Measurements from ENCODE around the gene PLCG2.
"Not testable (repeated sequence)": the region's sequence is repeated elsewhere in the genome, so short reads cannot be mapped to it uniquely, and the experiment has no call there.

The PLCG2 gene

GRCh38 chr16:81951564-81951963, 172.5 kb downstream of the PLCG2 start:
- no peak for DNase-seq

DNA sequence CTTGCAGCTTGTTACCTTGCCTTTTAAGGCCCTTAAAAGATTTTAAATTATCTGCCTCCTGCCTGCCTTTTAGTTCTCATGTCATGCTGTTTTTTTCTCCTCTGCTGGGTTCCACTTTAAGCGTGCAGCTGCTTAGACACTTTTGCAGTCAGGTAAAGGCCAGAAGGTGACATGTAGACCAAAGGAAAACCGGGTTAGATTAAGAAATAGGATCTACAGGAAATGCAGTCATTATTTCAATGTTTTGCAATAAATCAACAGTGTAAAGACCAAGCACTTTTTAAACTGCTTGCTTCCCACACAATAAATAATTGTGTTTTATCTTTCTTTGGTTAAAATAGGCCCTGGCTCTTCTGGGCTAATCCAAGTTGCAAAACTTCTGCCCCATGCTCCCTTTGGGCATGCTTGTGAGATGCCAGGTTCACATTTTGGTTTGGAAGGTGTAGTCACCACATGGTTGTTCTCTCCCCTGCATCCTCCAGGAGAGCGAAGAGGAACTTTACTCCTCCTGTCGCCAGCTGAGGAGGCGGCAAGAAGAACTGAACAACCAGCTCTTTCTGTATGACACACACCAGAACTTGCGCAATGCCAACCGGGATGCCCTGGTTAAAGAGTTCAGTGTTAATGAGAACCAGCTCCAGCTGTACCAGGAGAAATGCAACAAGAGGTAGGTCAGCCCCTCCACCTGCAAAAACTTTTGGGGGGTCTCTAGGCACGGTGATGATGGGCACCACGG, 177.3 kb downstream of the PLCG2 start:
- no peak for DNase-seq

GRCh38 chr16:81964808-81965207, 185.7 kb downstream of the PLCG2 start:
- DNase-seq: no peak

DNA sequence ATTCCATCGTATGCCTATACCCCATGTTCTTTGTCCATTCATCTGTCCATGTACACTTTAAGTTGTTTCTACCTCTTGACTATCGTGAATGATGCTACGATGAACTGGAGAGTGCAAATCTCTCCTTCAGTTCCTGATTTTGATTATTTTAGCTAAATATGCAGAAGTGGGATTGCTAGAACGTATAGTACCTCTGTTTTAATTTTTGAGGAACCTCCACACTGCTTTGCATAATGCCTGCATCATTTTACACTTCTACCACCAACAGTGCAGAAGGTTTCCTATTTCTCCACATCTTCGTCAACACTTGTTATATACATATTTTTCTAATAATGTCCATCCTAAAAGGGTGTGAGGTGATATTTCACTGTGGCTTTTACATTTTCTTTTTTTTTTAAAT, 188.3 kb downstream of the PLCG2 start:
- DNase-seq: no peak

DNA sequence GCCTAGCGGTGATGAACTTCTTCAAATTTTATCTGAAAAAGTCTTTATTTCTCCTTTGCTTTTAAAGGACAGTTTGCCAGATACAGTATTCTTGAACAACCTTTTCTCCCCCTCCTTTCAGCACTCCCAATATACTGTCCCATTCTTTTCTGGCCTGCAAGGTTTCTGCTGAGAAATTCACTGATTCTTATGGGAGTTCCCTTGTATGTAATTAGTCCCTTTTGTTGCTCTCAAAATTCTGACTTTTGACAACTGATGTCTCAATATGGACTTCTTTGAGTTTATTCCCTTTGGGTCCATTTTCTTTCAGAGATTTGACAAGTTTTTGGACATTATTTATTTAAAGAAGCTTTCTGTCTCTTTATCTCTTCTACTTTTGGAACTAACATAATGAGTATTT, 192.8 kb downstream of the PLCG2 start:
- no peak for DNase-seq

GRCh38 chr16:81973737-81974136, 194.6 kb downstream of the PLCG2 start:
- no peak for DNase-seq

DNA sequence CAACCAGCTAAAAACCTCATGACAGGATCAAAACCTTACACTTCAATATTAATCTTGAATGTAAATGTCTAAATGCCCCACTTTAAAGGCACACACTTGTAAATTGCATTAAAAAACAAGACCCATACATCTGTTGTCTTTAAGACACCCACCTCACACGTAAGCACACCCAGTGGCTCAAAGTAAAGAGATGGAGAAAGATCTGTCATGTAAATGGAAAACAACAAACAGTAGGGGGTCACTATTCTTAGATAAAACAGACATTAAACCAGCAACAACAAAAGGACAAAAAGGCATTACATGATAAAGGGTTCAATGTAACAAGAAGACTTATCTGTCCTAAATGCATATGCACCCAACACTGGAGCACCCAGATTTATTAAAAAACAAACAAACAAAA, 196.5 kb downstream of the PLCG2 start:
- no peak for DNase-seq

DNA sequence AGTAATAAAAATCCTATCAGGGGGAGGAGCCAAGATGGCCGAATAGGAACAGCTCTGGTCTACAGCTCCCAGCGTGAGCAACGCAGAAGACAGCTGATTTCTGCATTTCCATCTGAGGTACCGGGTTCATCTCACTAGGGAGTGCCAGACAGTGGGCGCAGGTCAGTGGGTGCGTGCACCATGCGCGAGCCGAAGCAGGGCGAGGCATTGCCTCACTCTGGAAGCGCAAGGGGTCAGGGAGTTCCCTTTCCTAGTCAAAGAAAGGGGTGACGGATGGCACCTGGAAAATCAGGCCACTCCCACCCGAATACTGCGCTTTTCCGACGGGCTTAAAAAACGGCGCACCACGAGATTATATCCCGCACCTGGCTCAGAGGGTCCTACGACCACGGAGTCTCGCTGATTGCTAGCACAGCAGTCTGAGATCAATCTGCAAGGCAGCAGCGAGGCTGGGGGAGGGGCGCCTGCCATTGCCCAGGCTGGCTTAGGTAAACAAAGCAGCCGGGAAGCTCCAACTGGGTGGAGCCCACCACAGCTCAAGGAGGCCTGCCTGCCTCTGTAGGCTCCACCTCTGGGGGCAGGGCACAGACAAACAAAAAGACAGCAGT, 198.3 kb downstream of the PLCG2 start:
- DNase-seq: not testable (repeated sequence)

- no peak for DNase-seq
Observed at GRCh38 chr16:81987121-81987520, 208.0 kb downstream of the PLCG2 start.

- DNase-seq: no peak
Observed at GRCh38 chr16:81987706-81988105, 208.6 kb downstream of the PLCG2 start.

DNA sequence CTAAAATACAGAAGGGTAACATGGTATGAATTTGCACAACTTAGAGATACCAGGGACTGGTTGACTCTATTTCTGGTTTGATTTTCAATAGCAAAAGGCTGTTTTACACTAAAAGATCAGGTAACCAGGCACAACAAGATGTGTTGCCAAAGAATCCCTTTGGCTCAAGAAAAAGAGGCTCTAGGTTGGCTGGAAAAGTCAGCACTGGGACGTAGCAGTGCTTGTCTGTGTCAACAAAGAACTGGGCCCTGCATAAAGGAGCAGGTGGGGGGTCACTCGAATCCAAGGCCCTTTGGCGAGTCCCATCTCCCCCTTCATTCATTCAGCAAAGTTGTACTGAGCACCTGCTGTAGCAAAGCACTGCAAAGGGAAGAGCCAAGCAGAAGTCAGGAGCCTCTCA, 213.8 kb downstream of the PLCG2 start:
- DNase-seq: no peak

DNA sequence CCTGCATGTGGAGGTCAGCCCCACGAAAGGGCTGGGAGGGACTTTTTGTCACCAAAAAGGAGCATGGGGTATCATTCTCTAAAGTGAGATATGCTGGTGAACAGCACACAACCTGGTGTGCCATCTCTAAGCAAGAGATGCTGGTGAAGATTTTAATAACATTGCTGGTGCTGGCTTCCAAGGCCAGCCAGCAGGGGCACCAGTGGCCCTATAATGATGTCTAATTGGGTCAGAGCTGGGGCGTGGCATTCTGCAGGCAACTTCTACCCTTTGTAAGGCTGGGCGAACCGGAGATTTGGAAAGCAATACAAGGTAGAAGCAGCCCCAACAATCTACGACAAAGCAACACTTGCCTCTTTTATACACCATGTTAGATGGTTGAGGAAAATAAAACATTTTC, 215.4 kb downstream of the PLCG2 start:
- DNase-seq: no peak

DNA sequence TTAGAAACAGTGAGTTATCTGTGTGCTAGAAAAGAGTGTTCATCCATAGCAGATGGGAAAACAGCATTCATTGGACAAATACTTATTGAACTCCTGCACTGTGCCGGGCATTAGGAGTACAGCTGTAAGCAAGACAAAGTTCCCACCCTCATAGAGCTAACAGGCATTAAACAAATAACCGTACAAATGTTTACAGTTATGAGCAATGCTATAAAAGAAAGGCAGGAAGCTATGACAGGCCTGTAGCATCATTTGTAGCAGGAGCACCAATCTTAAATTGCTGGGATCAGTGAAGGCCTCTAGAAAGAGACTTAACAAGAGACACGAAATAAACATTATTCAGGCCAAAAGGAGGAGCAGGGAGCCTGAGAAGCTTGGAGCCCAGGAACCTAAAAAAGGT, 216.6 kb downstream of the PLCG2 start:
- DNase-seq: no peak

GRCh38 chr16:81996664-81997509, 217.8 kb downstream of the PLCG2 start:
- no peak for DNase-seq

GRCh38 chr16:81997738-81998137, 218.6 kb downstream of the PLCG2 start:
- no peak for DNase-seq

GRCh38 chr16:82002831-82003230, 223.7 kb downstream of the PLCG2 start:
- no peak for DNase-seq

- DNase-seq: no peak
Observed at GRCh38 chr16:82004601-82005000, 225.5 kb downstream of the PLCG2 start.

DNA sequence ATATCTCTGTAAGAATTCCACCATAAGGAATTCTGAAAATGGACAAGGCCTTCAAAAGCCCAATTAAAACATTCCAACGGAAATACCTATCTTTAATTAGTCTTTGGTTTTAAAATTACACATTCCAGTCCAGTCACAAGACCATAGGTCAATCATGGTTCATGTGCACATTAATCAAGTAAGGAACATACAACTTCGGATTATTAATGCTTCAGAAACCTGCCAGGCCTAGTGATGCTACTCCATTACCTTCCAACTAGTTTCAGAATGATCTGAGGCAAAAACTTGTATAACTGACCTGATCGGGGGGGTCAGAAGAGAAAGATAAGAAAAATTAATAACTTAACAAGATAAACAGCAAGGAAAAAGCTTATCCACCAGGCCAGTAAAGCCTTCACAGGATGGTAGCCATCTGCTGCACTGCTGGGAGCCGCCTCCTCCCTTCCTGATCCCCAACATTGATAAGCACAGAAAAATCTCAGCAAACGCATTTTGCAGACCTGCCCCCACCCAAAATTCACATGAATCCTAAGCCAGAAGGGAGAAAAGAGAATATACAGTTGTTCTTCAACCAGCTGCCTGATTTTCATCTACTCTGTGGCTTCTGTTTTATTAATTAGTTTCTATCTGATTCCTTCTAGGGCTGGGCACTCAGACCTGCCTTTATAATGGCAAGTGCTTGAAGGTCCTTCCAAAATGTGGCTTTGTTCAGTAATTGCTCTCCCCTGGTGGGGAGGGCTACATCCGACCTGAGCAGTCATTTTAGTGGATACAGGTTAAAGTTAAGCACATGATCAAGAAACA, 226.1 kb downstream of the PLCG2 start:
- DNase-seq: no peak

DNA sequence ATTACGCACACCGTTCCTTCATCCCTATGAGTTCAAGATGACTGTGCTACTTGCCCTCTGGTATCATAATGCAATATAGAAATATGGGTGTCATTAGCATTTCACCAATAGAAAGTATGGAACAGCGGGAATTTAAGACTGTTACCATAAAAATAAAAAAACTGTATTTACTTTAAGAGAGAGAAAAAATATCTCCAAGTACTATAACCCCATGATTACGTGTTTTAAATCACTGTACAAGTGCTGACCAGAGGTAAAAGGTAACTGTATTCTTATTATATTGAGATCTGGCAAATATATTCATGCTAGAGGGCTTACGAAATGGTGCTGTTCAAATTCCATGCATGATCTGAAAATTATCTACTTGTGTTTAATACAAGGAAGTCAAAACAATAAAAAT, 226.9 kb downstream of the PLCG2 start:
- DNase-seq: no peak

DNA sequence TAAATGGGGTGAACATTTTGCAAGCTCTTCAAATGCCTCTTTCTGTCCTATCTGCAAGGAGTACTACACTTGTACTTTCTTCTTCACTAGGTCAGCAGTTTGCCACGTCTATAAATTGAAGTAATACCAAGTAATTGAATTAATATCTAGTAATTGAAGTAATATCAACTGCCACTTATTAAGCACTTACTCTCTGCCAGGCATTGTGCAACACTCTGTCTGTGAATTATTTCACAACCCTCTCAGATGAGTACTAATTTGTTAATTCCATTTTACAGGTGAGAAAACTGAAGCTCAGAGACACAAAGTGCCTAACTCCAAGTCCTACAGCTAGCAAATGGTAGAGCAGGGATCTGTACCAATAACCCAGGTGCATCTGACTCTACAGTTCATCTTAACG, 228.1 kb downstream of the PLCG2 start:
- no peak for DNase-seq

- no peak for DNase-seq
Observed at GRCh38 chr16:82008957-82009592, 230.0 kb downstream of the PLCG2 start.

- not testable (repeated sequence) for DNase-seq
Observed at GRCh38 chr16:82009789-82010188, 230.7 kb downstream of the PLCG2 start.

- DNase-seq: no peak
Observed at GRCh38 chr16:82010649-82011048, 231.6 kb downstream of the PLCG2 start.

Measured in activated CD8-positive, alpha-beta memory T cell treated with anti-CD3 and anti-CD28 coated beads for 24 hours (primary cell).